Hematopoietic multipotent progenitor cell (in vitro differentiated cells): ENCODE data around the gene PITPNC1. TPM values are rescaled to one million over a fixed set of nuclear protein-coding genes. Genes with fewer than 3 reads are reported as not detected.
"Not testable (repeated sequence)": the region's sequence is repeated elsewhere in the genome, so short reads cannot be mapped to it uniquely, and the experiment has no call there.

ENCODE experiments used
- DNase-seq, 3 donors: peaks; one replicate each; pipeline ENCODE4 v3.0.0-alpha.2; 2011 to 2015; ENCODE audit warnings: low read depth in 2 of 3, low spot score in 2 of 3
- total RNA-seq: library from RNA; depleted of rRNA; stranded (reverse); fragments of >200 nt; gene quantifications from one replicate; pipeline ENCODE4 v1.2.3, GENCODE V29; 2012

Gene PITPNC1
- total RNA-seq, result 5.9 TPM

DNA sequence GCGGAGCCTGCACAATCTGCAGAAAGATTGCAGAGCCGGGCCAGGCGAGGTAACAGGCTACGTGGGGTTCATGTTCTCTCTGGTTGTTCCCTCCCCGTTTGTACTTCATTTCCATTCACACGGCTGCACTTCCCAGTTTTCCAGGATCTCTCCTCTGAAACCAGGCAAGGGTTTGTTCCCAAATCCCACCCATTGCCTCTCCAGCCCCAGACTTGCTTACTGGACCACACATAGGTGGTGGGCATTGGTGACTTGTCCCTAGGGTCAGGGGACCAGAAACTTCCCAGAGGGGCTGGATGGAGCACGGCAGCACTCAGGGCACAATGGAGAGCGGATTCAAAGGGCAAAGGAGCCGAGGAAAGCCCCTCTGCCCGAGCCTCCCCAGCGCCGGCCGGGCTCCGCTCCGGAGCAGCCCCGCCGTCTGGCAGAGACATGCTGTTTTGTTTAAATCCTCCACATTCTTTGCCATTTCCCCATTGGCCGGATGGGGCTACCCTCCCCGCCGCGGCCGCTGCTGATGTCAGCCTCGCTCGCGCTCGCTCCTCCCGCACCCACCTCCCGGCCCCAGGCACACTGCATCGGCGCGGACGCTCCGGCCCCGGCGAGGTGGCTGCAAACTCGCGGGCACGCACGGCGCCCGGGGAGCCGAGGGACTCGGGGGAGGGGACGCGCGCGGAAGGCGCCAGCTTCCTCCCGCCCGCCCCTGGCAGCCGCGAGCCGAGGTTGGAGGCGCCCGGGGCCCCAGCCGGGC lies at the start of gene PITPNC1:
TSS of gene PITPNC1 (plus strand) at position 545 of the 751 bp plus-strand sequence.
- DNase-seq, result peak; percentile 80 to 87 (median 84)

DNA sequence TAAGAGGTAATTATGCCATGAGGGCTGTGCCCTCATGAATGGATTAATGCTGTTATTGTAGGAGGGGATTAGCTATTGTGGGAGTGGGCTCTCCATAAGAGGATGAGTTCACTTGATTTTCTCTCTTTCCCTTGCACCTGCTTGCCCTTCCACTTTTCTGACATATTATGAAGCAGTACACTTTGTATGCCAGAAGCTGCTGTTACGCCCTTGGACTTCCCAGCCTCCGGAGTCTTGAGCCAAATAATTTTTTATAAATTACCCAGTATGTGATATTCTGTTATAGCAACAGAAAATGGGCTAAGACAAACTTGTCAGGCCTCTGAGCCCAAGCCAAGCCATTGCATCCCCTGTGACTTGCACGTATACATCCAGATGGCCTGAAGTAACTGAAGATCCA lies 49.1 kb upstream of the PITPNC1 start:
- DNase-seq, result no peak

DNA sequence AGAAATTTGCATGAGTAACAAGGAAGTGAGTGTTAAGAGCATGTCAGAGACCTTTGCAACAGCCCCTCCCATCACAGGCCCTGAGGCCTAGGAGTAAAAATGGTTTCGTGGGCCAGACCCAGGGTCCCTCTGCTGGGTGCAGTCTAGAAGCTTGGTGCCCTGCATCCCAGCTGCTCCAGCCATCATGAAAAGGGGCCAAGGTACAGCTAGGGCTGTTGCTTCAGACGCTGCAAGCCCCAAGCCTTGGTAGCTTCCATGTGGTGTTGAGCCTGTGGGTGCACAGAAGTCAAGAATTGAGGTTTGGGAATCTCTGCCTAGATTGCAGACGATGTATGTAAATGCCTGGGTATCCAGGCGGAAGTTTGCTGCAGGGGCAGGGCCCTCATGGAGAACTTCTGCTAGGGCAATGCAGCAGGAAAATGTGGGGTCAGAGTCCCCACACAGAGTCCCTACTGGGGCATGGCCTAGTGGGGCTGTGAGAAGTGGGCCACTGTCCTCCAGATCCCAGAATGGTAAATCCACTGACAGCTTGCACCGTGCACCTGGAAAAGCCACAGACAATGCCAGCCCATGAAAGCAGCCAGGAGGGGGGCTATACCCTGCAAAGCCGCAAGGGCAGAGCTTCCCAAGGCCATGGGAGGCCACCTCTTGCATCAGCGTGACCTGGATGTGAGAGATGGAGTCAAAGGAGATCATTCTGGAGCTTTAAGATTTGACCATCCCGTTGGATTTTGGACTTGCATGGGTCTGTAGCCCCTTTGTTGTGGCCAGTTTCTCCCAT lies 45.5 kb upstream of the PITPNC1 start:
- not testable (repeated sequence) for DNase-seq

DNA sequence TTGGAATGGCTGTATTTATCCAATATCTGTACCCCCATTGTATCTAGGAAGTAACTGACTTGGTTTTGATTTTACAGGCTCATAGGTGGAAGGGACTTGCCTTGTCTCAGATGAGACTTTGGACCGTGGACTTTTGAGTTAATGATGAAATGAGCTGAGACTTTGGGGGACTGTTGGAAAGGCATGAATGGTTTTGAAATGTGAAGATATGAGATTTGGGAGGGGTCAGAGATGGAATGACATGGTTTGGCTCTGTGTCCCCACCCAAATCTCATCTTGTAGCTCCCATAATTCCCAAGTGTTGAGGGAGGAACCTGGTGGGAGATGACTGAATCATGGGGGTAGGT lies 44.9 kb upstream of the PITPNC1 start:
- DNase-seq, result not testable (repeated sequence)

DNA sequence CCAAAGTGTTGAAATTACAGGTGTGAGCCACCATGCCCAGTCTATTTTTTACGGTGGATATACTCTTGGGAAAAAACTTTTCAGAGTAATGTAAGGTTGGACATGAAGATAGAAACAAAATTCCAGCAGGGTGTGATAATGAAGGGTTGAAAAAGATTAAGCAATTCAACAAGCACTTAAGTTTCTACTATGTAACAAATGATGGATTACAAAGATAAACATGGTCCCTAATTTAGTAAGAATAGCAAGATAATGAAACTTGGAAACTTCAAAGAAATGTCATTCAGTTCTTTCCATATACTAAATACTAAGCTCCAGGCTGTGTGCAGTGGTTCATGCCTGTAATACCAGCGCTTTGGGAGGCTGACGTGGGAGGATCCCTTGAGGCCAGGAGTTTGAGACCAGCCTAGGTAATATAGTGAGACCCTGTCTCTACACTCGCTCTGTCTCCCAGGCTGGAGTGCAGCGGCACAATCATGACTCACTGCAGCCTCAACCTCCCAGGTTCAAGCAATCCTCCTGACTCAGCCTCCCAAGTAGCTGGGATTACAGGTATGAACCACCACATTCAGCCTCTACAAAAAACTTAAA lies 41.7 kb upstream of the PITPNC1 start:
- DNase-seq, result no peak

DNA sequence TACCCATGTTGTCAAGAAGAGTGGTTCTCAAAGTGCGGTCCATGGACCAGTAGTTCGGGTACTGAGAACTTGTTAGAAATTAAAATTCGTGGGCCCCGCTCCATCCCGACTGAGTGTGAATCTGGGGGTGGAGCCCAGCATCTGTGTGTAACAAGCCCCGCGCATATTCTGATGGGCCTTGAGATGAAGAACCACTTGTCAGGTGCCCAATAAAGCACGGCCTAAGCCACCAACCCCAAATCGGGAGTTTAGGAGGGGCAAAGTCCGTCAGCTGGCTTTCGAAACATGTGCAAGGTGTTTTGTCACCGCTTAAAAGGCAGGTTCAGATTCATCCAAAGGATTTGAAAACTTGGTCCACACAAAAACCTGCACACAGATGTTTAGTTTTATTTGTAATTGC lies 40.2 kb upstream of the PITPNC1 start:
- no peak for DNase-seq

DNA sequence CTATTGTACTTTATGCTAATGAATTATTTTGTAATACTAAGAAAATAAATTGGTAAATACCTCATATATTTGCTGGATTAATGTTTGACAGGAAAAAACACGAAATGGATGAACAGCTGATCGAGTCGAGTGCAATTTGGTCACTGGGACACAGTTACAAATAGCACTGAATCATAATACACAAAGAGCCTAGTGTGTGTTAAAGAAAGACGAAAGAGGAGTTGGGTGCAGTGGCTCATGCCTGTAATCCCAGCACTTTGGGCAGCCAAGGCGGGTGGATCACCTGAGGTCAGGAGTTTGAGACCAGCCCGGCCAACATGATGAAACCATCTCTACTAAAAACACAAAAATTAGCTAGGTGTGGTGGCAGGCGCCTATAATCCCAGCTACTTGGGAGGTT lies 38.7 kb upstream of the PITPNC1 start:
- DNase-seq, result not testable (repeated sequence)

DNA sequence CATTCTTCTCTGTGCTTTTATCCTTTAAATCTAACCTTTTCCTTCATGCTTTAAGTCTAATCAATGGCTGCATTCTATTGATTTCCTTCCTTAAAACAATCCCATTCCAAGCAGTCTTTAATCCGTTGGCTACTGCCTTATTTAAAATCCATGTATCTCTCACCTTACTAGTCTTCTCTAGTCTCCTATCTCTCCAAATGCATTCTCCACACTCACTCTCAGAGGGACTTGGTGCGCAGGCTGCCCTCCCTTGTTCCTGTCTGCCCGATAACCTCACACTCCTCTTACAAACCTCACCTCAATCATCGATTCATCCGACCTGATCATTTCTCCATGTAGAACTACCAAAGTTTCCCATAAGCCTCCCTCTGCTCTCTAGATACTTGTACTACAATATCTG lies 33.8 kb upstream of the PITPNC1 start:
- DNase-seq, result no peak

DNA sequence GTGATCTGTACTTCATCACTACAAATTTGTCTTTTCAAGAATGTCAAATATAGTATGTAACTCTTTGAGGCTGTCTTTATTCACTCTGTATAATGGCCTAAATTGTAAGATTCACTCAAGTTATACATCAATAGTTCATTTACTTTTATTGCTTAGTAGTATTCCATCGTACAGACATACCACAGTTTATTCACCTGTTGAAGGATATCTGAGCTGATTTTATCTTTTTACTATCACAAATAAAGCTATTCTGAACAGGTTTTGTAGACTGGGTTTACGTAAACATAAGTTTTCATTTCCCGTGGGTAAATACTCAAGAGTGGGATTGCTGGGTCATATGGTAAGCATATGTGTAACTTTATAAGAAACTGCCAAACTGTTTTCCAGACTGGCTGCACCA lies 29.3 kb upstream of the PITPNC1 start:
- no peak for DNase-seq

DNA sequence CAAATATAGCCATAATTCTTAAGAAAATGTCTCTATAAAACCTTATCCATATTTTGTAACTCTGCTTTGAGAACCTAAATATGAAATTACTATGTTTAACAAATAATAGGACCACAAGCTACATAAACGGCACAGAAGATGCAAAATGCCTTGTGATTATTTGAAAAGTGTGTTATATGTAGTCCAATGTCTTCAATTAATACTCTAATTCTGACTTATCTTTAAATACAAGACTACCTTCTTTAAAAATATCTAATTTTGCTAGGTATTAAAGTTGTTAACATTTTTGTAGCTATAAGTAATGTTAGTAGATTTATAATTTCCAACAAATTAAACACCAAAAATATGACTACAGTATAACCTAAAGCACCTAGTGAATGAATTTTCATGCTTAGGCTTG lies 27.7 kb upstream of the PITPNC1 start:
- DNase-seq, result no peak

DNA sequence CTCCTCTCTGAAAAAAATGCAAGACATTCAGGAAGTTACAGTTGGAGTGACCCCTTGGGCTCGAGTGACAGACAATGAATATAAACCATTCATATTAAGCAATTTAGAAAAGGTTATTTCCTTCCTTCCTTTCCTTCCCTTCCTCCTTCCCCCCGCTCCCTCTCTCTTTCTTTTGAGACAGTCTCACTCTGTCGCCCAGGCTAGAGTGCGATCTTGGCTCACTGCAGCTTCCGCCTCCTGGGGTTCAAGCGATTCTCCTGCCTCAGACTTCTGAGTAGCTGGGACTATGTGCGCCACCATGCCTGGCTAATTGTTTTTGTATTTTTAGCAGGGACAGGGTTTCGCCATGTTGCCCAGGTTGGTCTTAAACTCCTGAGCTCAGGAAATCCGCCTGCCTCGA lies 23.9 kb upstream of the PITPNC1 start:
- DNase-seq, result no peak

DNA sequence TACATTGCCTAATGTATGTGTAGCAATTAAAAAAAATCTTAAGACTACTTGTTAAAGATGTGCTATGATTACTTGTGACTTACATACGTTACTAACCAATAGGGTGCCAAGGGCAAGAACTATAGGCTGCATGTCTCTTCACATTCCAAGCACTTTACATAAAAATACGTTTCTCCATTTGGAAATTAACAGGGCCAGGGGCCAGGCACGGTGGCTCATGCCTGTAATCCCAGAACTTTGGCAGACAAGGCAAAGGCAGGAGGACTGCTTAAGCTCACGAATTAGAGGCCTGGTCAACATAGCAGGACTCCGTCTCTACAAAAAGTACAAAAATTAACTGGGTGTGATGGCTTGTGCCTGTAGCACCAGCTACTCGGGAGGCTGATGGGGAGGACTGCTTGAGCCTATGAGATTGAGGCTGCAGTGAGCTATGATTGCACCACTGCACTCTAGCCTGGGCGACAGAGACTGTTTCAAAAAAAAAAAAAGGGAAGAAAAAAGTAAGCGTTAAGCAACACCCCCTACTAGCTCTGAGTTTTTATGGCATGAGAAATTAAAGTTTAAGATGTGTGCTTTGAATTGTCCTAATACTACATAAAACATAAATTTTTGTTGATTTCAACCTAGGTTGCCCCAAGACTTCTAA lies 23.0 kb upstream of the PITPNC1 start:
- no peak for DNase-seq

DNA sequence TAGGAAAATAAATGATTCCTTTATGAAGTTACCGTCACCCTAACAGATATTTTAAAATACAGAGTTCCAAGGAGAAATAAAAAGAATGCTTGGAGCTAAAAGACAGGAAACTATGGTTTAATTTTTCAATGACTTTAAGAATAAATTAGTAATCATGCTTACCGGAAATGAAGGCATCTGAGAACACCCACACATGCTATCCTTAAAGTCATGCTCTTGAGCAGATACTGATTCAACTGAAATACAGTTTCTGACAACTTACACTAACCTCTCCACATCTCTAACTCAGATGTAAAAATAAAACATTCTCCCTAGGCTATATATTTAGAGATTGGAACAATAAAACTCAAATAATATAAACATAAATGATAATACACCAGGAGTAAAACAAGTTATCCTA lies 18.5 kb upstream of the PITPNC1 start:
- no peak for DNase-seq

DNA sequence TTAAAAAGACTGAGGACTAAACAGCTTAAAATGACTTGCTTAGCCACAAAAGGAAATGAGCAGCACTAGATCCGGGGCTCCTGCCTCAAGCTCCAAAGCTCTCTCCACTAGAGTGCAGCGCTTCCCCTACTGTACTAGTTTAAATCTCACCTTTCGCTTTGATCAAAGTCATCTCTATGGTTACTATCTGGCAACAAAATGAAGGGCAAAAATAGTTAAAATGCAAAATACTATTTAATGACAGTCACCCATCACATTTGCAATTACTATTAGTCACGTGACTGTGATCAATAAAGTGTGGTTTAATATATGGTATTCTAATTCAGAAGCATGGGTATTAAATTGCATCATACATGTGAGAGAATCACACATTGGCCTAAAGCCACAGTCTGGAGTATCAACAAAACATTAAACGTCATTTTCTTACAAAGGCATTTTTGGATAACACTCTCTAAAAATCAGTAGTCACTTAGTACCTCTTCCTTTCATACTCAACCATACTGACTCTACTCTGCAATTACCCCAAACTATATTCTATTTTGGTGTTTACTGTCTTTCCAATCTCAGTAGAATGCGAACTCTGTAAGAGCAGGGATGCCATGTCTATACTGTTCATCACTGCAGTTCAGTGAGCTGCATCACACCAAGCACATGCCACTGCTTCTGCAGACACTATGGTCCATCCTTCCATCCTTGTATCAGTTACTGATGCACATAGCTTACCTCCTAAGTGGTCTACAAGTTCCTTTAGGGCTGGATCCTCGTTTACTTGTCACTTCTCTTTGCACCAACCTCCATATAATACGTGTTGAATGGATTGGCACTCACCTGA lies 16.9 kb upstream of the PITPNC1 start:
- DNase-seq, result peak in 2 of 3 donors; percentile 46 to 60

DNA sequence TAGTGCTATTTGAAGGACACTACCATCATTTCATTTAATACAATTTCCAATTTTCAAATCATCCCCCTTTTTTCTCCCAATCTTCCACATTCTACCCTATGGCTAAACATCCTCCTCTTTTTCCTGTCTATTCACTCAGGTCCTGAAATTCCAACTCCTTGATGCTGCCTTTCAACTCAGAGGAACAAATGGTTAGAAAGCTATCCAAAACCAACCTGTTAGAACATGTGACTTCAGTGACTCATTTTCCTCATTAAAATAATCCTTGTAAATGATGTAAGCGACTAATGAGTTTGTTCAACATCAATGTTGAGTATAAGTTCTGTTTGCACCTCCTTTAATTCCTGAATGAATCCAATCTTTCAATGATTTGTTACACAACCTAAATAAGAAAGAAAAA lies 16.2 kb upstream of the PITPNC1 start:
- no peak for DNase-seq

DNA sequence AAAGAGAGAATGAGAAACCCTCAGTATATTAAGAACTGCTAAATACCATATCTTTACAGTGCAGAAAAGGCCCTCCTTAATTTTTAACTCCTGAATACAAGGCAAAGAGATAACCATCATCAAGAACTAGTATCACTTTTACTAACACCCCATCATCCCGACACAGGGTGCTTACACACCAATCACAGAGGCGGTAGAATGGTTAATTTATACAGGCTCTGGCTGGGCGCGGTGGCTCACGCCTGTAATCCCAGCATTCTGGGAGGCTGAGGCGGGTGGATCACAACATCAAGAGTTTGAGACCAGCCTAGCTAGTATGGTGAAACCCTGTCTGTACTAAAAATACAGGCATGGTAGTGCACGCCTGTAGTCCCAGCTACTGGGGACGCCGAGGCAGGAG lies 14.9 kb upstream of the PITPNC1 start:
- DNase-seq, result no peak

DNA sequence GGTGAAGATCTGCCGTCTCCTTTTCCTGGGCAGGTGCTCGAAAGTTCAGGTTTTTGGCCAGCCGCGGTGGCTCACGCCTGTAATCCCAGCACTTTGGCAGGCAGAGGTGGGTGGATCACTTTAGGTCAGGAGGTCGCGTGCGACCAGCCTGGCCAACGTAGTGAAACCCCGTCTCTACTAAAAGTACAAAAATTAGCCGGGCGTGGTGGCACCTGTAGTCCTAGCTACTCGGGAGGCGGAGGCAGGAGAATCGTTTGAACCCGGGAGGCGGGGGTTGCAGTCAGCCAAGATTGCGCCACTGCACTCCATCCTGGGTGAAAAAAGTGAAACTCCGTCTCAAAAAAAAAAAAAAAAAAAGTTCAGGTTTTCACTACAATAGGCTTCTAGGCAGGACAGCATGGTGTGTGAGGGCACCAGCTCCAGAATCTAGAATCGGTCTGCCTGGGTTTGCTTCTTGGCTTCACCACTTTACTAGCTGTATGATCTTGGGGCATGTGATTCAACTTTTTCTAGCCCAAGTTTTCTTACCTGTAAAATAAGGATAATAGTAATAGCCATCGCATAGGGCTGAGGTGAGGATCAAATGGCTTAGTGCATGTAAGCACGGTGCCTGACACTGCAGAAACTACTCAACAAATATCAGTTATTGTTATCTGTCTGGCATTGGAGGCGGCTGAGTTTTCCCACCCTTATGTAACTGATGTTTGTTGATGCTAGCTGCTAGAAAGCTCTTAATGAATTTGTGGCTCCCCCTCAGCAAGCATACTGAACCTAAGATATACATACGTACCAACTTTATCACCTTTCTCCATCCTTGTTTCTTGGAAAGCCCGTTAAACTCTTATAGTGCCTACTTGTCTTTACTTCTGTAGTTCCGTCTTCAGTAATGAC lies 12.0 kb upstream of the PITPNC1 start:
- DNase-seq, result no peak

DNA sequence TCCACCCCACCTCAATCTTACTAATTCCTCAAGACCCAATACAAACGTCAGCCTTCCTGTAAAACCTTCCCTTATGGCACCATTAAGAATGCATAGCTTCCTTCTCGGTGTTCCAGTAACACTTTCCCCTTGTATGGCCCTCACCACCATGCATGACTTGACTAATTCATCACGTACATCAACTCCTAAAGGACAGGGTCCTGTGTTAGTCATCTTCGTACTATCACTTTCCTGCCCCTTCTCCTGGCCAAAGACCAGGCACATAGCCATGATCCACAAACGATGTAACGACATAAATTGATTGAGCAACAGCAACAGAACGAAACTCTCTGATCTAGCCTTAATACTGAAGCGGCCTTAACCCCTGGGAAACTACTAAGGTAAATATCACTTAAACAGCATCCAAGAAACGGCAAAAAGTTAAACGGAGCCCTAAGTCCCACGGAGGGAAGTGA lies 11.3 kb upstream of the PITPNC1 start:
- DNase-seq, result peak in 2 of 3 donors; percentile 50 to 58
